GM23338 (cell line): ENCODE measurements around the gene PTP4A1. TPM values are rescaled to one million over a fixed set of nuclear protein-coding genes. Genes with fewer than 3 reads are reported as not detected.

Experiments
- ATAC-seq: fragments of 200-7000 bp; cut with Tn5 transposase; 3 replicates; pipeline ENCODE4 v1.9.1; 2020
- DNase-seq: peaks from one replicate; pipeline ENCODE4 v3.0.0-alpha.2; 2015; ENCODE audit warnings: low spot score
- H2AFZ ChIP-seq: fragments of 200-600 bp; sonication (generic); 2 replicates; pipeline ENCODE4 v1.8.0; 2016; ENCODE audit warnings: antibody characterized with exemption, mild to moderate bottlenecking, moderate library complexity
- H3F3A ChIP-seq: fragments of 200-600 bp; sonication (generic); replicated peaks from 2 replicates; pipeline ENCODE4 v1.8.0; 2017; ENCODE audit warnings: antibody characterized with exemption, mixed run types, low read depth
- H3K27ac ChIP-seq: fragments of 200-600 bp; sonication (generic); 2 replicates; pipeline ENCODE4 v1.6.1; 2016; ENCODE audit warnings: low read depth
- H3K27me3 ChIP-seq: fragments of 200-600 bp; sonication (generic); 2 replicates; pipeline ENCODE4 v1.8.0; 2016; ENCODE audit warnings: mild to moderate bottlenecking, mixed run types, moderate library complexity; ENCODE audit not compliant: insufficient read depth
- H3K36me3 ChIP-seq: fragments of 200-600 bp; sonication (generic); 2 replicates; pipeline ENCODE4 v1.8.0; 2016; ENCODE audit warnings: mild to moderate bottlenecking; ENCODE audit not compliant: insufficient read depth
- H3K4me1 ChIP-seq: fragments of 200-600 bp; sonication (generic); 2 replicates; pipeline ENCODE4 v1.8.0; 2016; ENCODE audit warnings: mild to moderate bottlenecking, moderate library complexity; ENCODE audit not compliant: insufficient read depth
- H3K4me2 ChIP-seq: fragments of 200-600 bp; sonication (generic); 2 replicates; pipeline ENCODE4 v1.7.1; 2017; ENCODE audit warnings: mixed run types
- H3K4me3 ChIP-seq: fragments of 200-600 bp; sonication (generic); 2 replicates; pipeline ENCODE4 v1.6.1; 2016; ENCODE audit warnings: mixed run types
- H3K79me2 ChIP-seq: fragments of 200-600 bp; sonication (generic); replicated peaks from 2 replicates; pipeline ENCODE4 v1.8.0; 2017; ENCODE audit warnings: mild to moderate bottlenecking; ENCODE audit not compliant: insufficient read depth
- H3K9me2 ChIP-seq: fragments of 200-600 bp; sonication (generic); 2 replicates; pipeline ENCODE4 v1.8.0; 2017; ENCODE audit not compliant: insufficient read depth
- H4K20me1 ChIP-seq: fragments of 200-600 bp; sonication (generic); replicated peaks from 2 replicates; pipeline ENCODE4 v1.8.0; 2017; ENCODE audit warnings: mild to moderate bottlenecking; ENCODE audit not compliant: insufficient read depth
- H3K27ac Mint-ChIP-seq: 2 replicates; pipeline ENCODE4 v1.8.0; 2020; ENCODE audit warnings: inconsistent platforms, mild to moderate bottlenecking, moderate library complexity, mixed read lengths
- H3K27me3 Mint-ChIP-seq: 3 replicates; pipeline ENCODE4 v1.8.0; 2022; ENCODE audit warnings: low read depth, mild to moderate bottlenecking, moderate library complexity, mixed read lengths, inconsistent platforms; ENCODE audit not compliant: insufficient read depth, poor library complexity
- H3K36me3 Mint-ChIP-seq: 3 replicates; pipeline ENCODE4 v1.8.0; 2021; ENCODE audit warnings: low read depth, mild to moderate bottlenecking, inconsistent platforms, moderate library complexity, mixed read lengths
- H3K4me1 Mint-ChIP-seq: 3 replicates; pipeline ENCODE4 v1.8.0; 2020; ENCODE audit warnings: mild to moderate bottlenecking, inconsistent platforms, mixed read lengths
- H3K4me3 Mint-ChIP-seq: 3 replicates; pipeline ENCODE4 v1.8.0; 2021; ENCODE audit warnings: moderate library complexity, mild to moderate bottlenecking, inconsistent platforms, mixed read lengths
- H3K9me3 Mint-ChIP-seq: 3 replicates; pipeline ENCODE4 v1.8.0; 2020; ENCODE audit warnings: moderate library complexity, mild to moderate bottlenecking, inconsistent platforms, mixed read lengths
- CREB1 ChIP-seq: fragments of 250-450 bp; sonication (Bioruptor Pico); IDR thresholded peaks from 2 replicates; pipeline ENCODE4 v1.5.0; 2020; ENCODE audit warnings: low read depth, mild to moderate bottlenecking, moderate library complexity
- CTCF ChIP-seq, 2 experiments: fragments of 200-600 bp in 1 of 2; sonication (generic) in 1 of 2; conservative IDR thresholded peaks; 2 replicates each; pipeline versions ENCODE4 v1.5.1 to v1.6.1; 2016 to 2017; ENCODE audit warnings: antibody characterized with exemption in 2 of 2, low read depth in 2 of 2, mild to moderate bottlenecking in 2 of 2, moderate library complexity in 1 of 2
- JUNB ChIP-seq: IDR thresholded peaks from one replicate; pipeline ENCODE4 v1.6.1; 2016; ENCODE audit warnings: antibody characterized with exemption; ENCODE audit not compliant: unreplicated experiment
- POLR2AphosphoS5 ChIP-seq: IDR thresholded peaks from 2 replicates; pipeline ENCODE4 v1.6.1; 2016; ENCODE audit warnings: antibody characterized with exemption, low read depth
- REST ChIP-seq: IDR thresholded peaks from one replicate; pipeline ENCODE4 v1.6.1; 2018; ENCODE audit warnings: antibody characterized with exemption; ENCODE audit not compliant: unreplicated experiment
- ZNF331 ChIP-seq: fragments of 250-450 bp; sonication (Bioruptor Pico); IDR thresholded peaks from 2 replicates; pipeline ENCODE4 v1.5.0; 2020; ENCODE audit warnings: low read depth, mild to moderate bottlenecking, moderate library complexity
- ZNF462 ChIP-seq: fragments of 250-450 bp; sonication (Bioruptor Pico); IDR thresholded peaks from 2 replicates; pipeline ENCODE4 v1.5.0; 2020; ENCODE audit warnings: mild to moderate bottlenecking, moderate library complexity
- polyA plus RNA-seq: library from polyadenylated mRNA; unstranded; fragments of >200 nt; fragmentation: Nextera tagmentation; extraction: Ambion mirVana; gene quantifications from 2 replicates; pipeline ENCODE4 v1.2.1, GENCODE V29; 2016
- total RNA-seq: library from RNA; depleted of rRNA; stranded (reverse); fragments of >200 nt; shearing (Covaris generic); gene quantifications from 2 replicates; pipeline ENCODE4 v1.2.3, GENCODE V29; 2014
- TF ChIP-seq, protein P1 (sequence below): IDR thresholded peaks from 2 replicates; pipeline ENCODE4 v1.6.1; 2016; ENCODE audit warnings: antibody characterized with exemption

PTP4A1 gene
- total and polyA plus RNA-seq, 2 experiments from 2014 or later = 99.0 to 102 TPM

DNA sequence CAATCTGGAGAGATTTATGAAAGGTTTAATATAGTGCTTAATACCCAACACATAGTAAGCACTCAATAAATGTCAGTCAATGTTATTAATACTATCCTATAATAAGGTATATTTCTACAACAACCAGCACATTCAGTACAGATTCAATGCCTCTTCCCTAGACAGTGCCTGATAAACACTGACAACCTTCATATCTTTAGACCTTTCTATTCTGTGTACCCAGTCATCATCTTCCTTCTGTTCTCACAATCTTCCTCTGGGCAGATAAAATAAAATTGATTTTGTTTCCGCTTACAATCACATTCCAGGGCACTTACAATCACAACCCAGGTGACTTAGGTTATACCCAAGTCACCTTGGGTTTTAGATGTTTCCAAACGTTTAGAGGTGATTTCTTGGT lies 11.0 kb upstream of the PTP4A1 start:
- ATAC-seq (no peak), DNase-seq (no peak)
- TF ChIP-seq POLR2AphosphoS5 = no peak
- TF ChIP-seq CTCF (conservative IDR thresholded peaks at IDR 0.05; ENCODE audit: low read depth in 2 of 2) = no peak
- no peak for TF ChIP-seq ZNF462 (CRISPR knock-in tag)
- TF ChIP-seq REST = no peak
- TF ChIP-seq, protein P1, sequence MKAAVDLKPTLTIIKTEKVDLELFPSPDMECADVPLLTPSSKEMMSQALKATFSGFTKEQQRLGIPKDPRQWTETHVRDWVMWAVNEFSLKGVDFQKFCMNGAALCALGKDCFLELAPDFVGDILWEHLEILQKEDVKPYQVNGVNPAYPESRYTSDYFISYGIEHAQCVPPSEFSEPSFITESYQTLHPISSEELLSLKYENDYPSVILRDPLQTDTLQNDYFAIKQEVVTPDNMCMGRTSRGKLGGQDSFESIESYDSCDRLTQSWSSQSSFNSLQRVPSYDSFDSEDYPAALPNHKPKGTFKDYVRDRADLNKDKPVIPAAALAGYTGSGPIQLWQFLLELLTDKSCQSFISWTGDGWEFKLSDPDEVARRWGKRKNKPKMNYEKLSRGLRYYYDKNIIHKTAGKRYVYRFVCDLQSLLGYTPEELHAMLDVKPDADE = no peak
- TF ChIP-seq CREB1 (CRISPR knock-in tag) = no peak
- no peak for TF ChIP-seq JUNB
- no peak for TF ChIP-seq ZNF331 (CRISPR knock-in tag)
- no peaks in the 10 kb centered on the region for H3K9me2 ChIP-seq
- Mint-ChIP-seq H3K4me1 (peaks cover 5% of the 10 kb centered on the region; the same call in 2 of the 3 replicates), H3K4me3 (no peak overlapping the region), H3K27me3 (peaks cover 6% of the 10 kb centered on the region), H3K9me3 (peaks cover 3% of the 10 kb centered on the region; the same call in 1 of the 3 replicates), H3K36me3 (no peaks in the 10 kb centered on the region), H3K27ac (no peak overlapping the region)
- no peaks in the 10 kb centered on the region for H3K27me3 ChIP-seq
- H3K4me1 ChIP-seq = peaks cover 6% of the 10 kb centered on the region; the same call in 1 of the 2 replicates
- no peaks in the 10 kb centered on the region for H4K20me1 ChIP-seq
- no peaks in the 10 kb centered on the region for H3F3A ChIP-seq
- H3K36me3 ChIP-seq = no peaks in the 10 kb centered on the region
- no peak overlapping the region for H3K27ac ChIP-seq
- H3K4me3 ChIP-seq = no peak overlapping the region
- H3K4me2 ChIP-seq = no peak overlapping the region
- H2AFZ ChIP-seq = no peak overlapping the region
- no peaks in the 10 kb centered on the region for H3K79me2 ChIP-seq
